Activated T-helper 1 cell treated with Interleukin-2 at 50 U/mL for 16 hours (primary cell): Measurements from ENCODE around the gene CMPK1.
"Not testable (repeated sequence)": the region's sequence is repeated elsewhere in the genome, so short reads cannot be mapped to it uniquely, and the experiment has no call there.

Experiments used
- DNase-seq: peaks from one replicate; pipeline ENCODE4 v3.0.0-alpha.2; 2020; ENCODE audit warnings: low read depth

The CMPK1 gene

DNA sequence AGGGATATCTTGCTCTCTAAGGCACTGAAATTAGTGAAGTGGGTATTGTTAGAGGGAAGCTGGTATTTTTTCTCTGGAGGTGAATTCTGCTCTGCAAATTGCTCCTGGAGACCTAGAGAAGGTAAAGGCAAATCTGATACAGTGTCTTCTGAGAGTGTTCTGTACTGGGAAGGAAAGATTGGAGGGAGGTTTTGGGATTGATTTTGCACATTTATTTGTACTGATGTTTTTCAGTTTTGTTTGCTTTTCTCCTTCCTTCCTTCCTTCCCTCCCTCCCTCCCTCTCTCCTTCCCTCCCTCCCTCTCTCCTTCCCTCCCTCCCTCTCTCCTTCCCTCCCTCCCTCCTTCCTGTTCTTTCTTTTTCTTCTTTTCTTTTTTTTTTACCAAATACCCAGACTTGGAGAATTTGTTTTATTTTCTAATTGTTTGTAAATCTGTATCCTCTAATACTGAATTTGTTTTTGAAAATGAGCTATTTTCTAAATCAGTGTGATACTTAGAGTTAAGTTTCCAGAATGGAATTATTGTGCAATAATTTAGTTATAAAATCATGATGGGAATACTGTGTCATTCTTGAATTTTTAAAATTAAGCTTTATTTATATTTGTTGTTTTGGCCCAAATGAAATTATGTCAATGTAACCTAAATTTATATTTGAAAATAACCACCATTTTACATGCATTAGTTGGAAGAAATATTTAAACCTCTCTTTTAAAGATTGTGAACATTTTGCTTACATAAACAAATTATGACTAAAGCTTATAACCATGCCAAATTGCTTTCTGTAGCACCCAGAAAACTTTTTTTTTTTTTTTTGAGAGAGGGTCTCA lies 4.9 kb downstream of the CMPK1 start:
- no peak for DNase-seq

- DNase-seq = no peak
Measured at GRCh38 chr1:47340227-47340626, 6.6 kb downstream of the CMPK1 start.

GRCh38 chr1:47346979-47347378 lies 13.4 kb downstream of the CMPK1 start:
- DNase-seq = not testable (repeated sequence)

GRCh38 chr1:47347735-47348134 lies 14.1 kb downstream of the CMPK1 start:
- no peak for DNase-seq

DNA sequence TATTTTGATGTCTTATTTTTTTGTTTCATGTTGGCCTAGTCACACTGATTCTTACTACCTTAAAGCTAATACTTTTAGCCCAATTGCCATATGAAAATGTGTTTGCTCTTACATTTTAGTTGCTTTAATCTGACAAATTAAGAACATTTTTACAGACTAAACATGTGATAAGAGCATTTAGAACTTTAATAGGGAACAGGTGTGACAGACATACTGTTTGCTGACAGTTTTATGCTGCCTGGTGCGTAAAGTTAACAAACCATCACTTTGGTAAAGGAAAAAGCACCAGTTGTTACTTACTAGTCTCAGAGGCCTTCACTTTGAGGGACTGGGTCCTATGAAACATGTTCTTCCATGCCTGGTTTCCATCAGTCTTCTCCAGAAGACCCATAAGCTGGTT lies 14.7 kb downstream of the CMPK1 start:
- DNase-seq = no peak

DNA sequence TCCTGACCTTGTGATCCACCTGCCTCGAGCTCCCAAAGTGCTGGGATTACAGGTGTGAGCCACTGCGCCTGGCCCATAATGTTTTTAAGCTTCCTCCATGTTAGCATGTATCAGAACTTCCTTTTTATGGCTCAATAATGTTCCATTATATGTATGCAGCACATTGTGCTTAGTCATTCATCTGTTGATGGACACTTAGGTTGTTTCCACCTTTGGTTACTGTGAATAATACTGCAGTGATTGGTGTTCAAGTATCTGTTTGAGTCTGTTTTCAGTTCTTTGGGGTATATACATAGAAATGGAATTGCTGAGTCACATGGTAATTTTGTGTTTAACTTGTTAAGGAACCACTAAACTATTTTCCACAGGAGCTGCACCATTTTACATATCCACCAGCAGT lies 17.7 kb downstream of the CMPK1 start:
- no peak for DNase-seq

DNA sequence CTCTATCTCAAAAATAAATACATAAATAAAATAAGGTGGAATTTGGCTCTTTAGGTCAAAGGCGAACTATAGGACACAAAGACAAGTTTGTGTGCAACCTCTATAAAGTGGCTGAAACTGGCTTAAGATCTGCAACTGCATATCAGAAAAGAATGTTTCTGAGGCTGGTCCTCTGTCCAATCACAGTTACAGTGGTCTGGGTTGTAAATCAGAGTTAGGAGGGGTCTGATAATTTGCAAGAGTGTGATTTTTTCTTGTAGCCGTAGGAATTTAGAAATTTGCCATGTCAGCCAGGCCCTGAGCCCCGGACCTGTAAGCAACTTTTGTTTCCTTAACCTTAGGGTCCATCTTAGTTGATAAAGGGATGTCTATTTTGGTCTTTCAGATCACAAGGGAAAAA lies 27.8 kb downstream of the CMPK1 start:
- no peak for DNase-seq

GRCh38 chr1:47362828-47363227 lies 29.2 kb downstream of the CMPK1 start:
- DNase-seq = no peak

DNA sequence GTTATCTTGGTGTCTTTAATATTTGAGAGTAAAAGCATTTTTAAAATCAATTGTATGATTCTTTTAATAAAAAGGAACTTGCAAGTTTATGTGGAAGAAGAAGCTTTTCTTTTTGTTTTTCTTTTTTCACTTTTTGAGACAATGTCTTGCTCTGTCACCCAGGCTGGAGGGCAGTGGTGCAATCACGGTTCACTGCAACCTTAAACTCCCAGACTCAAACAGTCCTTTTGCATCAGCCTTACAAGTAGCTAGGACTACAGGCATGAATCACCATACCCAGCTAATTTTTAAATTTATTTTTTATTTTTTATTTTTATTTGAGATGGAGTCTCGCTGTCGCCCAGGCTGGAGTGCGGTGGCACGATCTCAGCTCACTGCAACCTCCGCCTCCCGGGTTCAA lies 34.1 kb downstream of the CMPK1 start:
- DNase-seq = no peak

- no peak for DNase-seq
Measured at GRCh38 chr1:47371016-47371517, 37.5 kb downstream of the CMPK1 start.

DNA sequence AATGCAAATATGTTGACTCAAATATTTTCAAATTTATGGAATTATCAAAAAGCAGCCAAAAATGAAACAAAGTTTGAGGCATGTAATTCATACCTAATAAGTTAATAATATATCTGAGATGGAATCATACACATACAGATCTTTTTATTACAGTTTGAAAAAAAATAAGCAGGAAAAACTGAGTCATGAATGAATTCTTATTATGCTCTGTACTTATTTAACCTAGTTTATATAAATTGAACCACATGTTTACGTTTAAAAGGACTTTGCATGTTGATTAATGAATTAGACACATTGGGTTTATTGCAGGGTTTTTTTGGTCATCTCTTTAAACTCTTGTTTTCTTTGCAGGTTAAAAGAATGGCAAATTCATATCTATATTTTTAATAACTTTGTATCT lies 40.9 kb downstream of the CMPK1 start:
- DNase-seq = no peak

DNA sequence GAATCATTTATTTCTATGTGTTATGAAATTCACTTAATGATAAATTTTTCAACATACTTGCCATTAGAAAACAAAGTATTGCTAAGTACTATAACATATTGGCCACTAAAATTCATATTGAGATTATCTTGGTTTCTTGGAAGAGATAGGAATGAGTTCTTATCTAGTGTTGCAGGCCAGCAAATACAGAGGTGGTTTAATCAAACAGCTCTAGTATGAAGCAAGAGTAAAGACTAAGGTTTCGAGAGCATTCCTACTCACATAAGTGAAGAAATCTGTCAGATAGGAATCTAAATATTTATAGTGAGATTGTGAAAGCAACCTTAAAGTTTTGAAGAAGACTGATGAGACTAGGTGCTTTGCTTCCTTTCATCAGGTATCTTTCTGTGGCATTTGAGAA lies 44.6 kb downstream of the CMPK1 start:
- DNase-seq = no peak

GRCh38 chr1:47380699-47381098 lies 47.1 kb downstream of the CMPK1 start:
- no peak for DNase-seq

GRCh38 chr1:47382399-47382983 lies 48.9 kb downstream of the CMPK1 start:
- no peak for DNase-seq

DNA sequence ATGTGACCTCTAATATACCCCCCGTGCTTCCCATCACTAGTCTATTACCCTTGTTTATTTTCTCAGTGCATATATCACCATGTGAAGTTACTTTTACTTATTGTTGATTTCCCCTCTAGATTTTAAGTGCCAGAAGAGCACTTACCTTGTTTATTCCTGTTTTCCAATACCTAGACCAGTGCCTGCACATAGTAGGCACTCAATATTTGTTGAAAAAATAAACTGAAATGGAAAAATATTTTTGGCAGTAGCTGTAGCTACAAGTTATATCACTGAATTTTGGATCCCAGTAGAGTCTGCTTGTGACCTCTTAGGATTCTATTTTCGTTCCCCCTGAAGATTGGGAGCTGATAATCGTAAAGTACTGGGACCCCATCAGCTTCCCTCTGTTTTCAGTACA lies 50.5 kb downstream of the CMPK1 start:
- no peak for DNase-seq

DNA sequence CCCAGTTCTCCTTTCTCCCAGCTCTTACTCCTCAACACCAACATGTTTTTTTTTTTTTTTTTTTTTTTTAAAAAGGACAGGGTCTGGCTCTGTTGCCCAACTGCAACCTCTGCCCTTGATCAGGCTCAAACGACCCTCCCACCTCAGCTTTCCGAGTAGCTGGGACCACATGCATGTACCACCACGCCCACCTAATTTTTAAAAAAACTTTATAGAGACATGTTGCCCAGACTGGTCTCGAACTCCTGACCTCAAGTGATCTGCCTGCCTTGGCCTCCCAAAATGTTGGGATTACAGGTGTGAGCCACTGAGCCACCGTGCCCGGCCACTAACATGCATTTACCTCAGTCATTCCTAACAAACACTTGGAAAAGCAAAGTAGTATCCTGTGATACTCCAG lies 51.4 kb downstream of the CMPK1 start:
- DNase-seq = no peak

- no peak for DNase-seq
Measured at GRCh38 chr1:47386268-47386667, 52.7 kb downstream of the CMPK1 start.

GRCh38 chr1:47388030-47388890 lies 54.7 kb downstream of the CMPK1 start:
- DNase-seq = no peak

DNA sequence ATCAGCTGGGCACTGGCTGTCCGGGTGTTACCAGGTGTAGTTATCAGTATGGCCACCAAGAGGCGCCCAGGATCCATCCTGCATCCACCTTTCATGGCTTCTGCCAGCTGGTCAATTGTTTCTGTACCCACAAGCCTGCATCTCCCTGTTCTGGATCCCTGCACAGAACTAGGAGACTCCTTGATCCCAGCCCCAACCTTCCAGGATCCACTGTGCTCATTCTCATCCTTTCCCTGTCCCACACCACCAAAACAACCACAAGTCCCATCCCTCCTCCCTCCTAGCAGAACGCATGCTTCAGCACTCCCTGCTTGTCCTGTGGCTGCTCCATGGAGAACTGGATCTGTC lies 55.3 kb downstream of the CMPK1 start:
- DNase-seq = peak; percentile 4

DNA sequence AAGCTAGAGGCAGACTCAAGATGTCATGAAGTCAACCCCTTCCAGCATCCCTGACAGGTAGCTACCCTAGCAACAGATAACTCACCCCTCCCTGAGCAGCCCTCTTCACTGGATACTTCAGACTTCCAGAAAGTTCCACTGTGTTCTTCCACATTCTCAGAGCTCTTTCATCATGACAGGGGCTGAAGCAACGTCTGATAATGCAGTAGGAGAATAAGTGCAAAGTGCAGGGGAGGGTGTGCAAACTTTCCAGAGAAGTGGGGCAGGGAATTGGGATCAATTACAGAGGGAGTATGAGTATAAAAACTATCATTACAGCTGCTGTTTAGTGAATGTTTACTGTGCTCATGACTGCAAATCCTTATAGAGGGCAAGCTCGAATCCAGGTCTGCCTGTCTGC lies 56.1 kb downstream of the CMPK1 start:
- no peak for DNase-seq

GRCh38 chr1:47390843-47391242 lies 57.3 kb downstream of the CMPK1 start:
- no peak for DNase-seq

- DNase-seq = no peak
Measured at GRCh38 chr1:47393141-47393540, 59.6 kb downstream of the CMPK1 start.

DNA sequence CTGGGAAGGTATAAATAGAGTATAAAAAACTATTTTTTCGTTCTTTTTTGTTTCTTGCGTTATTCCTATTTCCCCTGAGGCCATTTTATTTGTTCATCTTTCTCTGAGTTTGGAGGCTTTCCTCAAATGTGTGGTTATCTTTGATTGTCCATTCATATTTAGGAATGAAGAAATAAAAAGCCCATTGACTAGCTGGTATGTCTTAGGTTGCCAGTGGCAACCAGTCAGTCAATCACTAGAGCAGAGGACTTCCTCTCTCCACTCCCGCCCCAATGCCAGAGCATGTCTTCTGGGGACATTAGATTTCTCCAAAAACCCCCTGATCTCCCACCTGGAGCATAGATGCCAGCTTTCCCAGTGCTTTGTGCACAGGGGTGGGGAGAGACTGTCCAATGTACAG lies 61.8 kb downstream of the CMPK1 start:
- DNase-seq = no peak
